Mucosa of descending colon (tissue), 3 donors: ENCODE results near the gene MYH7. TPM values are rescaled to one million over a fixed set of nuclear protein-coding genes. Genes with fewer than 3 reads are reported as not detected.

Experiments used
- ATAC-seq: fragments of 200-7000 bp; cut with Tn5 transposase; one replicate; pipeline ENCODE4 v1.9.1; 2020; ENCODE audit warnings: mild to moderate bottlenecking, moderate library complexity
- DNase-seq, 3 donors: peaks; one replicate each; pipeline ENCODE4 v3.0.0-alpha.2; 2020
- H3K36me3 ChIP-seq: fragments of 200-600 bp; one replicate; pipeline ENCODE4 v1.8.0; 2021; ENCODE audit warnings: low read depth, mild to moderate bottlenecking
- H3K4me1 ChIP-seq: fragments of 200-600 bp; one replicate; pipeline ENCODE4 v1.8.0; 2021; ENCODE audit warnings: low read depth, mild to moderate bottlenecking
- H3K4me3 ChIP-seq: fragments of 200-600 bp; one replicate; pipeline ENCODE4 v1.8.0; 2021; ENCODE audit warnings: mild to moderate bottlenecking
- H3K9me3 ChIP-seq: fragments of 200-600 bp; one replicate; pipeline ENCODE4 v1.8.0; 2021; ENCODE audit warnings: mild to moderate bottlenecking
- CTCF ChIP-seq: fragments of 200-600 bp; IDR thresholded peaks from one replicate; pipeline ENCODE4 v1.8.0; 2022; ENCODE audit warnings: antibody characterized with exemption, mild to moderate bottlenecking
- intact Hi-C, 2 donors: fragments of 100-400 bp; cut with DNase I in 1 of 2; cut with micrococcal nuclease in 1 of 2; formaldehyde crosslinking; loops; one replicate each; pipeline versions ENCODE4 v1.11.0 to v1.11.1; 2022; cut with DNase I, micrococcal nuclease
- microRNA-seq: library from miRNA; unstranded; fragments of <30 nt; microRNA quantifications from one replicate; pipeline ENCODE4, GENCODE V29; 2019
- total RNA-seq, 3 donors: library from RNA; stranded (reverse); fragmentation: NEBNext Ultra II Directional in 2 of 3; extraction: Animal tissue kit (Norgen Biotek cat#: 25700) in 2 of 3; gene quantifications; one replicate each; pipeline versions ENCODE4 v1.2.1 to v1.2.4, GENCODE V29; 2021 to 2023
- donor health status: DM: no; HTN: no; CAD: no; lungs with moderate emphysema.
- donor health status: DM: no; HTN: no; CAD: no.
- donor health status: DM: no; HTN: yes; CAD: no.

The MYH7 gene
- total RNA-seq, 3 donors from 2014 or later = 0.13 to 6.2 (median 1.2) TPM

DNA sequence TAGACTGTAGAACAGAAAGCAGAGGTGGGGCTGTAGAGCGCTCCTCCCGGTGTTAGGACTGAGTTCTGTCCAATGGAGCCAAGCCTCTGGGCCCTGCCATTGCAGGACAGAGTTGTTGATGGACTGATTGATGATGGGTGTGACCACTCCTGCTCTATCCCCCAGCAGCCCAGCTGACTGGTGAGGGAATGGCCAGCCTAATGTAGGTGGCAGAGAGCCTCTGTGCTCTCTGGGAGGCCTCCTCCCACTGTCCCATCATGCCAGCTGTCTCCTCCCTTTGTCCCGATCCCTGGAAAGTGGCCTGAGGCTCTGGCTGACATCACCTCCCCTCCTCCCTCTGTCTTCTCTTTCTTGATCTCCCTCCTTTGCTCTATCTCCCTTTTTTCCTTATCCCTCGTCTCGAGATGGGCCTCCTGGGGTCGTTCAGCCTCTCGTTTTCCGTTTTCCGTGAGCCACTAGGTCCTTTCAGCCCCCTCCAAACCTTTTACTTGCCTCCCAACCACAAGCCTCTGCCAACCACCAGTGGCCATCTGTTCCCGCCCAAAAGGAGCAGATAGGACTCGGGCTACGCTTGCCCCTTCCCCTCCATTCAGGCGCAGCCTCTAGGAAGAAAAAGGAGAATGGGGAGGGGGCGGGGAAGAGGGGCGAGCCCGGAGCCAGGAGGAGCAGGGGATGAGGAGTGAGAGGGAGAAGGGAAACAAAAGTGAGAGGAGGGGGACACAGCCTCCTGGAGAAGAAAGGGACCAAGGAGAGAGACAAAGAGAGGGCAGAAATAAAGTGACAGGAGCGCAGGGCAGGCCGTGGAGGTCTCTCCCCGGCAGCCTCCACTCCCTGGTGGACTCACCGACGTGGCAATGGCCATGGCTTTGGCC is 71.1 kb downstream of the MYH7 start:
- intact Hi-C loops = no loop called here
- ATAC-seq = no peak
- no peak for DNase-seq
- no peaks in the 10 kb centered on the region for H3K4me1 ChIP-seq
- no peaks in the 10 kb centered on the region for H3K36me3 ChIP-seq
- TF ChIP-seq CTCF = no peak
- H3K9me3 ChIP-seq = no peaks in the 10 kb centered on the region
- no peak overlapping the region for H3K4me3 ChIP-seq

Small RNA genes lying within 50 kb of the gene (microRNA-seq; reads per million reads assigned to microRNA genes)
- gene MIR208A = not detected
- not detected for gene MIR208B

Other genes with a start within 250 kb of the MYH7 start
- not detected for gene RNF212B, start 197.7 kb downstream of the MYH7 start, total RNA-seq
- gene HOMEZ, start 149.5 kb downstream of the MYH7 start, total RNA-seq = 10 to 100 TPM; 15.3 to 18.3 (median 17.3) TPM
- gene PPP1R3E, start 132.8 kb downstream of the MYH7 start, total RNA-seq = 10 to 100 TPM; 16.2 to 17.3 (median 17.1) TPM
- 100 to 1,000 TPM in 1 of 3 donors, 10 to 100 TPM in 2; 40.6 to 116 (median 41.4) TPM for gene BCL2L2, start 128.8 kb downstream of the MYH7 start, total RNA-seq
- gene PABPN1, start 114.2 kb downstream of the MYH7 start, total RNA-seq = 100 to 1,000 TPM; 157 to 185 (median 157) TPM
- 10 to 100 TPM in 1 of 3 donors, 1 to 10 TPM in 2; 2.3 to 35.5 (median 5.4) TPM for gene SLC22A17, start 82.8 kb downstream of the MYH7 start, total RNA-seq
- 10 to 100 TPM in 1 of 3 donors, 1 to 10 TPM in 1, under 1 TPM in 1; 0.98 to 16.6 (median 3.3) TPM for gene EFS, start 70.5 kb downstream of the MYH7 start, total RNA-seq
- not detected for gene IL25, start 62.9 kb downstream of the MYH7 start, total RNA-seq
- 1 to 10 TPM in 1 of 3 donors, under 1 TPM in 2; 0.58 to 3.5 (median 0.58) TPM for gene CMTM5, start 58.6 kb downstream of the MYH7 start, total RNA-seq
- gene MYH6, start 27.4 kb downstream of the MYH7 start, total RNA-seq = 1 to 10 TPM in 1 of 3 donors, under 1 TPM in 1, not detected in 1; 0.09 to 1.4 TPM
- gene NGDN, start 34.0 kb upstream of the MYH7 start, total RNA-seq = 10 to 100 TPM; 29.1 to 35.3 (median 29.9) TPM
- gene ZFHX2, start 116.1 kb upstream of the MYH7 start, total RNA-seq = 1 to 10 TPM in 2 of 3 donors, under 1 TPM in 1; 0.92 to 3.2 (median 1.6) TPM
- gene THTPA, start 120.6 kb upstream of the MYH7 start, total RNA-seq = 10 to 100 TPM; 16.8 to 17.4 (median 17.4) TPM
- gene AP1G2, start 132.1 kb upstream of the MYH7 start, total RNA-seq = 100 to 1,000 TPM in 2 of 3 donors, 10 to 100 TPM in 1; 95.4 to 271 (median 122) TPM
- 1 to 10 TPM in 1 of 3 donors, under 1 TPM in 2; 0.26 to 3.7 (median 0.87) TPM for gene JPH4, start 143.1 kb upstream of the MYH7 start, total RNA-seq
- gene DHRS2, start 200.7 kb upstream of the MYH7 start, total RNA-seq = under 1 TPM in 2 of 3 donors, not detected in 1; 0.26 to 0.34 TPM